WTC11 (cell line): Measurements from ENCODE around the gene ISG15.

Experiments
- ATF2 ChIP-seq: sonication (generic); formaldehyde crosslinking; IDR thresholded peaks from 2 replicates; pipeline ENCODE4 v1.8.1; 2022; ENCODE audit warnings: low read depth, missing genetic modification reagents, borderline replicate concordance
- CBFB ChIP-seq: sonication (generic); formaldehyde crosslinking; IDR thresholded peaks from 2 replicates; pipeline ENCODE4 v1.8.1; 2022; ENCODE audit warnings: mild to moderate bottlenecking, low read depth, missing genetic modification reagents
- CDX4 ChIP-seq: fragments of 250-450 bp; sonication (Bioruptor Pico); IDR thresholded peaks from 2 replicates; pipeline ENCODE4 v1.9.0; 2021; ENCODE audit warnings: moderate library complexity, mild to moderate bottlenecking, inconsistent platforms, borderline replicate concordance
- CTCF ChIP-seq: fragments of 200-600 bp; IDR thresholded peaks from 2 replicates; pipeline ENCODE4 v1.8.0; 2022; ENCODE audit warnings: antibody characterized with exemption
- ELF4 ChIP-seq: sonication (generic); formaldehyde crosslinking; IDR thresholded peaks from 2 replicates; pipeline ENCODE4 v1.8.1; 2022; ENCODE audit warnings: low read depth, mild to moderate bottlenecking, moderate library complexity, missing genetic modification reagents
- GRHL2 ChIP-seq: fragments of 250-450 bp; sonication (Bioruptor Pico); IDR thresholded peaks from 2 replicates; pipeline ENCODE4 v1.8.0; 2022; ENCODE audit warnings: mild to moderate bottlenecking, moderate library complexity; ENCODE audit not compliant: insufficient replicate concordance, severe bottlenecking
- KAT7 ChIP-seq: sonication (generic); formaldehyde crosslinking; IDR thresholded peaks from 2 replicates; pipeline ENCODE4 v1.8.1; 2023; ENCODE audit warnings: missing genetic modification reagents, mild to moderate bottlenecking, borderline replicate concordance
- MLX ChIP-seq: sonication (generic); formaldehyde crosslinking; IDR thresholded peaks from 2 replicates; pipeline ENCODE4 v1.8.1; 2023; ENCODE audit warnings: mild to moderate bottlenecking, missing genetic modification reagents, moderate library complexity
- RELA ChIP-seq: sonication (generic); formaldehyde crosslinking; IDR thresholded peaks from 2 replicates; pipeline ENCODE4 v1.8.1; 2022; ENCODE audit warnings: missing genetic modification reagents, mild to moderate bottlenecking, borderline replicate concordance
- STAT6 ChIP-seq: sonication (generic); formaldehyde crosslinking; conservative IDR thresholded peaks from 2 replicates; pipeline ENCODE4 v1.8.1; 2023; ENCODE audit warnings: mild to moderate bottlenecking, low read depth, missing genetic modification reagents, moderate library complexity
- TCF7 ChIP-seq: sonication (generic); formaldehyde crosslinking; IDR thresholded peaks from 2 replicates; pipeline ENCODE4 v1.8.0; 2022; ENCODE audit warnings: mild to moderate bottlenecking, low read depth, missing genetic modification reagents, moderate library complexity
- USF2 ChIP-seq: sonication (generic); formaldehyde crosslinking; IDR thresholded peaks from 2 replicates; pipeline ENCODE4 v1.8.1; 2023; ENCODE audit warnings: mild to moderate bottlenecking, missing genetic modification reagents, moderate library complexity
- ZNF416 ChIP-seq: fragments of 250-450 bp; sonication (Bioruptor Pico); IDR thresholded peaks from 2 replicates; pipeline ENCODE4 v1.9.0; 2021; ENCODE audit warnings: mild to moderate bottlenecking, inconsistent platforms

GRCh38 chr1:981955-982558 is 31.2 kb upstream of the ISG15 start, which contains the start of gene PERM1:
- TF ChIP-seq USF2 (CRISPR knock-in tag) (no peak), ELF4 (CRISPR knock-in tag) (no peak), STAT6 (no peak), ATF2 (no peak), MLX (no peak), CTCF (no peak), CDX4 (CRISPR knock-in tag) (no peak), ZNF416 (CRISPR knock-in tag) (no peak), GRHL2 (CRISPR knock-in tag) (no peak), RELA (CRISPR knock-in tag) (no peak), CBFB (no peak), KAT7 (no peak), TCF7 (CRISPR knock-in tag) (no peak)
